K562 treated with DMSO at 1 percent for 4 hours (cell line): ENCODE data around the gene ZNF135. TPM values are rescaled to one million over a fixed set of nuclear protein-coding genes. Genes with fewer than 3 reads are reported as not detected.

Source experiments
- total RNA-seq: library from RNA; unstranded; fragments of 300-600 nt; gene quantifications from 2 replicates; pipeline ENCODE4 v1.2.3, GENCODE V29; 2022; ENCODE audit not compliant: insufficient read depth

Gene ZNF135
- not detected in 2 replicates for total RNA-seq

DNA sequence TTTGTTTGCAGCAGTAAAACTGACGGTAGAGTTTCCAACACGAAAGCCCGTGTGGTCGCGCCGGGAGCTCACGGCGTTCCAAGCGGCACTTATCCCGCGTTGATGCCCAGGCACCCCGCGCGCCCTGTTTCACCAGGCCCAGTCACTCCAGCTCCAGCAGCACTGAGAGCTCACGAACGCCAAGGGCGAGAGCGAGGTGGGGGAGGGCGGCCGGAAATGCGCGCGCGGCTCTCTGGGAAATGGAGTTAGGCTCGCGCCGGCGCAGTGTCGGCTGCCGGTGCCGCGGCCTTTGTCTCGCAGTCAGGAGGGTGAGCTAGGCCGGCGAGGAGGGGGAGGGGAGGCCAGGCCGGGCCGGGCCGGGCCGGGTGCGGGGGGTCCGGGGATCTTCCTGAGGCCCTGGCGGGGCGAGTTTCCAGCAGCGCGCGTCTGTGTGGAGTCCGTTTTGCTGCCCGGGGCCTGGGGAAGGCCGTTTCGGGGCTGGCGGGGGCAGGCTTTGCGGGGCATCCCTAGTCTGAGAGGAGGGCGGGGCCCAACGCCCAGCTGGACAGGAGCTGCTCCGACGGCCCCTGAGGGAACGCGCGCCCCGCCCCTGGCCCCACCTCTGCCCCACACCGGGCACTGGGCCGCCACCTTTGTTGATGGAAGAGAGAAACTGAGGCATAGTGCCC, at the start of gene ZNF135:
Gene ZNF135, plus strand, starts transcription at position 280 of the 668 bp plus-strand sequence. CDS start 721 bp downstream, outside the sequence.

DNA sequence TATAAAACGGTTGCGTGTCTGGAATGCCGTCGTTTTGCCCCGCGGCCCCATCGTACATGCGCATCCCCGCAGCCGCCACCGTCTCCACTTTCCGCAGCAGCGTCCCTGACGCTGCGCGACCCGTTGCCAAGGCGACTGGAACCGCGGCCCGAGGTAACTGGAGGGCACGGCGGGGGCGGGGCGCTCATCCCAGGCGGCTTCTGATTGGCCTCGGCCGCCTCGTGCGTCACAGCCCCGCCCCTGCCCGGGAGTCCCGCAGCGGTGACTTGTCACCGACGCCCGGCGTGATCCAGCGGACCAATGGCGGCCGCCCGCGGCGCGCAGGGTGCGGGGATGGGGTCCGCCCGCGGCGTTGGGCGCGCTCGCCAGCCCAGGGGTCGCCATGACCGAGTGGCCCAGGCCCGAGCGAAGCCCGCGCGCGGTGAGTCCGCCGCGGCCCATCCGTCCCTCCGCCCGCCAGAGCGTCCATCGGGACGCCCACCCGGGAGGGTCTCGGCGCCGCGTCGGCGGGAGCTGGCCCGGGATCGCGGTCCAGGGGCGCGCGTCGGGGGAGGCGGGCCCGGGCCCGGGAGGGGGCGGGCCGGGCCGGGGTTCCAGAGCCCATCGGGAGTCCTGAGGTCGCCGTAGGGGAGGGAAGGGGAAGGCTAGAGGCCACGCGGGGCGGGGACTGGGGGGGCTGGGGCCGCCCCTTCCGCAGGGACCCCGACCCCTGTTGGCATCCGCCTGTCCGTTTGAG, 25.2 kb upstream of the ZNF135 start, which contains the start of gene ZSCAN1:
Gene ZSCAN1, plus strand, starts transcription at position 285 of the 736 bp plus-strand sequence. CDS start 3,812 bp downstream, outside the sequence.

DNA sequence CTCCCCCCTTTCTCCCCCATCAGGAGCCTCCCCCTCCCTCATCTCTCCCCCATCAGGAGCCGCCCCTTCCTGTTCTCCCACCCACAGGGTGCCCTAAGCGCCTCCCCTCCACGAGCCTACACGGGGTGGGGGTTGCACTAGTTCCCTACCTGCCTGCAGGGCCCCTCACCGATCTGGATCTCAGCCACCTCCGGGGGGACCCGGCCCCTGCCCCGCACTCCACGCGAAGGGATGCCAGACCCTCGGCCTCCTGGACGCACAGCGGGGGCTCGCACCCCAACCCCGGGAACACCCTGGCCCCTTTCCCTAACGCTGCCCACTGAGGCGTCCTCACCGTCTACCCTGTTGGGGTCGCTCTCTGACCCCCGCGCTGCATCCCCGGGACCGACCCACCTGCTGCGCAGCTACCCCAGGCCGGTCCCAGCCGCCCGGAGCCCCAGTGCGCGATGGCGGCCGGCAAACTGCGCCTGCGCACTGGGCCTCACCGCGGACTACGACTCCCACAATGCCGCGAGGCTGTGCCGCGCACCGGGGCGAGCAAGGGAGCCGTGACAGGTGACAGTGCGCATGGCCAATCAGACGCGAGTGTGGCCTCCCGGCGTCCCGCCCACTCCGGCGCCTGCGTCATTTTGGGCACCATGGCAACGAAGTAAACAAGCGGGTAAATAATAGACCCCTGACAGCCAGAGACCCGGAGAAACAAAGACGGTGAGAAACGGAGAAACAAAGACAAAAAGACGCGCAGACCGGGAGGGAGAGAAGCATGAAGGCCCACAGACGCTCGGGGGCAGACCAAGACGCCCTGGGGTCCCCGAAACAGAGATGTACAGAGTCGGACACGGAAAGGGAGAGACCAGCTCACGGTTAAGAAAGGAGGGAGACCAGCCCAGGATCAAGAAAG, 38.9 kb downstream of the ZNF135 start, which contains the start of gene ZSCAN18:
Gene ZSCAN18, minus strand, starts transcription at position 451 of the 901 bp plus-strand sequence. CDS start 7,964 bp downstream, outside the sequence.

Other genes starting within 250 kb of the ZNF135 start
- gene ZNF552, start 244.4 kb upstream of the ZNF135 start, total RNA-seq, result 2.2 and 6.9 TPM in 2 replicates
- 3.3 and 3.9 TPM in 2 replicates for gene ZNF587B, start 229.0 kb upstream of the ZNF135 start, total RNA-seq
- 6.8 and 7.0 TPM in 2 replicates for gene ZNF587, start 209.4 kb upstream of the ZNF135 start, total RNA-seq
- gene ZNF814, start 170.2 kb upstream of the ZNF135 start, total RNA-seq, result 1.8 and 3.0 TPM in 2 replicates
- gene ZNF417, start 142.7 kb upstream of the ZNF135 start, total RNA-seq, result 1.7 and 7.3 TPM in 2 replicates
- gene ZNF418, start 123.9 kb upstream of the ZNF135 start, total RNA-seq, result not detected in 2 replicates
- not detected in 2 replicates for gene ZNF256, start 111.6 kb upstream of the ZNF135 start, total RNA-seq
- gene C19orf18, start 84.7 kb upstream of the ZNF135 start, total RNA-seq, result not detected in 2 replicates
- gene ZNF606, start 56.5 kb upstream of the ZNF135 start, total RNA-seq, result 0.74 and 0.77 TPM in 2 replicates
- not detected in 2 replicates for gene ZSCAN1, start 25.3 kb upstream of the ZNF135 start, total RNA-seq
- 3.4 and 8.5 TPM in 2 replicates for gene ZSCAN18, start 38.9 kb downstream of the ZNF135 start, total RNA-seq
- gene ZNF329, start 91.5 kb downstream of the ZNF135 start, total RNA-seq, result 1.5 and 2.4 TPM in 2 replicates
- gene ZNF274, start 123.8 kb downstream of the ZNF135 start, total RNA-seq, result 34.3 and 35.2 TPM in 2 replicates
- gene ZNF544, start 169.6 kb downstream of the ZNF135 start, total RNA-seq, result 20.9 and 27.5 TPM in 2 replicates
- gene ZNF8, start 219.7 kb downstream of the ZNF135 start, total RNA-seq, result 1.7 and 1.8 TPM in 2 replicates
- 94.2 and 122 TPM in 2 replicates for gene ERVK3-1, start 246.1 kb downstream of the ZNF135 start, total RNA-seq